ENCODE measurements around the gene OR2AP1. TPM values are rescaled to one million over a fixed set of nuclear protein-coding genes. Genes with fewer than 3 reads are reported as not detected.
"Not testable (repeated sequence)": the region's sequence is repeated elsewhere in the genome, so short reads cannot be mapped to it uniquely, and the experiment has no call there.

OR2AP1 gene
- total RNA-seq: under 1 TPM; 0.23 to 0.55 (median 0.33) TPM
- total RNA-seq (2013): not detected

DNA sequence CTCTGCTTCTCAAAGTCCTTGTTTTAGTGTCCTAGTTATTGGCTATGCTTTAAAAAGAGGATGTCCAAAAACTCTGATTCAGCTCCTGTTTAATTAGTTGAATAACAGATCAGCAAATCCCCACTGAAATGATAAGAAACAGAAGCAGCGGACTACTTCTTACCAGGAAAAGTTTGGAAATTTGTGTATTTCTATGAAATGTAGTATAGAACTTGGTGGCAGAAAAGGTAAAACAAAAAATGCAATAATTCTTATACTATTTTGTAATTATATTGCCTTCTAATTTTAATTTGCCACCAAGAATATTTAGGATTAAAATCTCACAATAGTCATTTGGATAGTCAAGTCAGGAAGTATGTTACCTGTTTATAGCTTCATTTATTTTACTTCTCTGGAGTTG is at the start of gene OR2AP1:
Gene OR2AP1, plus strand, starts transcription at position 301 of the 400 bp plus-strand sequence. CDS start 1,947 bp downstream, outside the sequence.
- Histone ChIP-seq H3K27me3 (ENCODE audit: control insufficient read depth, insufficient read depth, low read length) (no peaks in the 10 kb centered on the region), H3K36me3 (ENCODE audit: control insufficient read depth, insufficient read depth, low read length) (no peaks in the 10 kb centered on the region), H3K27ac (ENCODE audit: low read length) (no peak within 1 kb of the TSS), H3K4me1 (ENCODE audit: control insufficient read depth, insufficient read depth, low read length) (no peaks in the 10 kb centered on the region), H3K9me3 (ENCODE audit: control insufficient read depth, insufficient read depth, low read length) (peaks cover 10% of the 10 kb centered on the region), H3K4me3 (ENCODE audit: low read length) (no peak within 1 kb of the TSS)
- Mint-ChIP-seq H3K36me3 (peaks cover 14% of the 10 kb centered on the region), H3K9me3 (peaks cover 14 to 15% of the 10 kb centered on the region in 2 donors), H3K27ac (no peak within 1 kb of the TSS), H3K4me1 (no peaks in the 10 kb centered on the region), H3K4me3 (no peak within 1 kb of the TSS), H3K27me3 (ENCODE audit: low read depth in 2 of 2) (peaks cover 9 to 28% of the 10 kb centered on the region in 2 donors)
- intact Hi-C loops (cut with micrococcal nuclease): no loop called here
- DNase-seq (no peak), ATAC-seq (no peak)
- no CpG with 5 or more reads among the region's 1 CpG for WGBS (ENCODE audit: insufficient coverage)
- TF ChIP-seq, protein P1, sequence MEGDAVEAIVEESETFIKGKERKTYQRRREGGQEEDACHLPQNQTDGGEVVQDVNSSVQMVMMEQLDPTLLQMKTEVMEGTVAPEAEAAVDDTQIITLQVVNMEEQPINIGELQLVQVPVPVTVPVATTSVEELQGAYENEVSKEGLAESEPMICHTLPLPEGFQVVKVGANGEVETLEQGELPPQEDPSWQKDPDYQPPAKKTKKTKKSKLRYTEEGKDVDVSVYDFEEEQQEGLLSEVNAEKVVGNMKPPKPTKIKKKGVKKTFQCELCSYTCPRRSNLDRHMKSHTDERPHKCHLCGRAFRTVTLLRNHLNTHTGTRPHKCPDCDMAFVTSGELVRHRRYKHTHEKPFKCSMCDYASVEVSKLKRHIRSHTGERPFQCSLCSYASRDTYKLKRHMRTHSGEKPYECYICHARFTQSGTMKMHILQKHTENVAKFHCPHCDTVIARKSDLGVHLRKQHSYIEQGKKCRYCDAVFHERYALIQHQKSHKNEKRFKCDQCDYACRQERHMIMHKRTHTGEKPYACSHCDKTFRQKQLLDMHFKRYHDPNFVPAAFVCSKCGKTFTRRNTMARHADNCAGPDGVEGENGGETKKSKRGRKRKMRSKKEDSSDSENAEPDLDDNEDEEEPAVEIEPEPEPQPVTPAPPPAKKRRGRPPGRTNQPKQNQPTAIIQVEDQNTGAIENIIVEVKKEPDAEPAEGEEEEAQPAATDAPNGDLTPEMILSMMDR (IDR thresholded peaks at IDR 0.05): no peak

DNA sequence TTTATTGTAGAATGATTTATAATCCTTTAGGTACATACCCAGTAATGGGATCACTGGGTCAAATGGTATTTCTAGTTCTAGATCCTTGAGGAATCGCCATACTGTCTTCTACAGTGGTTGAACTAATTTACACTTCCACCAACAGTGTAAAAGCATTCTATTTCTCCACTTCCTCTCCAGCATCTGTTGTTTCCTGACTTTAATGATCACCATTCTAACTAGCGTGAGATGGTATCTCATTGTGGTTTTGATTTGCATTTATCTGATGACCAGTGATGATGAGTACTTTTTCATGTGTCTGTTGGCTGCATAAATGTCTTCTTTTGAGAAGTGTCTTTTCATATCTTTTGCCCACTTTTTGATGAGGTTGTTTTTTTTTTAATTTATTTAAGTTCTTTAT is 24.0 kb upstream of the OR2AP1 start:
- H3K9me3 Mint-ChIP-seq; DNase-seq; H3K36me3 Mint-ChIP-seq; H3K36me3 ChIP-seq (ENCODE audit: control insufficient read depth, insufficient read depth, low read length); H3K9me3 ChIP-seq (ENCODE audit: control insufficient read depth, insufficient read depth, low read length); H3K4me3 ChIP-seq (ENCODE audit: low read length); intact Hi-C loops (cut with micrococcal nuclease); H3K4me1 ChIP-seq (ENCODE audit: control insufficient read depth, insufficient read depth, low read length); H3K4me1 Mint-ChIP-seq; H3K27ac ChIP-seq (ENCODE audit: low read length); H3K27ac Mint-ChIP-seq; H3K4me3 Mint-ChIP-seq; H3K27me3 ChIP-seq (ENCODE audit: control insufficient read depth, insufficient read depth, low read length); ATAC-seq: not testable (repeated sequence)
- WGBS (ENCODE audit: insufficient coverage): 35% methylated on average over 2 of the region's 2 CpGs
- H3K27me3 Mint-ChIP-seq (ENCODE audit: low read depth in 2 of 2): peaks cover 18 to 44% of the 10 kb centered on the region in 2 donors

DNA sequence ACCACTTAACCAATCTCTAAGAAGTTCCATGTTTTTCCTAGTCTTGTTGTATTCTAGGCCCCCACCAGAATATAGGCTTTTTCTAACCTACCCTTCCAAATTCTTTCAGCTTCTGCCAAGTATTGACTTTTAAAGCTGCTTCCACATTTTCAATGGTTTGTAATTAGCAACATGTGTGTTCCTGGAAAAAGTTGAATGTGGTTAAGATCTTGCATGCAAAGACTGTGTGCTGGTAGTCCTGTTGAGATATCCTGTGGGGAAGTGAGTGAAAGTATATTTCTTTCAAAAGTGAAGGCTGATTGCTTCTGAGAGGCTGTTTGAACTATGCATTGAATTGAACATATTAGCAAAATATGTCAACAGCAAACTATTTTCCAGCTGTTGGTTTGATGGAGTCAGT is 23.5 kb upstream of the OR2AP1 start:
- intact Hi-C loops (cut with micrococcal nuclease): no loop called here
- Mint-ChIP-seq H3K4me3 (no peak overlapping the region), H3K36me3 (no peaks in the 10 kb centered on the region)

DNA sequence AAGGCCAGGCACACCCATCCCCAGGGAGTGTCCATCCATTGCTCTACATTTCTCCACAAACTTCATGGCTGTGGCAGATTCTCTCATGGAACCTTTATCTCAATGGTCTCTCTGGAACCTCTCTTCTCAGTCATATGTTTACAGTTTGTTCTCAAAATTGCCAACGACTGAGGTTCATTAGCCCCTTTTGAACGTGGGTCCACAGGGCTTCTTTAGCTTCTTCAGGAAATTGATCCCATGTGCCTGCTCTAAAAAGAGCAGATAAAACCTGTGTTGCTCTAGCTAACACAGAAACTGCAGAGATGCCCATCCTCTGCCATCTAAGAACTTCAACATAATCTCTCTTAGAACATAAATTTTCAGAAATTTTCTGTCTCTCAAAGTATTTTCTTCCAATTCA is 23.0 kb upstream of the OR2AP1 start, which contains the start of gene OR6C4:
Gene OR6C4, plus strand, starts transcription at position 301 of the 400 bp plus-strand sequence. CDS start 1,625 bp downstream, outside the sequence.
- Histone ChIP-seq H3K4me3 (ENCODE audit: low read length) (no peak within 1 kb of the TSS), H3K27ac (ENCODE audit: low read length) (no peak within 1 kb of the TSS), H3K9me3 (ENCODE audit: control insufficient read depth, insufficient read depth, low read length) (no peaks in the 10 kb centered on the region), H3K4me1 (ENCODE audit: control insufficient read depth, insufficient read depth, low read length) (no peaks in the 10 kb centered on the region), H3K27me3 (ENCODE audit: control insufficient read depth, insufficient read depth, low read length) (peaks cover 2% of the 10 kb centered on the region), H3K36me3 (ENCODE audit: control insufficient read depth, insufficient read depth, low read length) (no peaks in the 10 kb centered on the region)
- no peaks in the 10 kb centered on the region for H3K4me1 Mint-ChIP-seq
- no peak within 1 kb of the TSS for H3K4me3 Mint-ChIP-seq
- WGBS (ENCODE audit: insufficient coverage): 44% methylated on average over 2 of the region's 2 CpGs
- no peak for DNase-seq
- intact Hi-C loops (cut with micrococcal nuclease): no loop called here
- no peaks in the 10 kb centered on the region for H3K36me3 Mint-ChIP-seq
- TF ChIP-seq, protein P1 (IDR thresholded peaks at IDR 0.05): no peak
- ATAC-seq: no peak
- H3K9me3 Mint-ChIP-seq: no peaks in the 10 kb centered on the region
- no peak within 1 kb of the TSS for H3K27ac Mint-ChIP-seq
- H3K27me3 Mint-ChIP-seq (ENCODE audit: low read depth in 2 of 2): peaks cover 12 to 33% of the 10 kb centered on the region in 2 donors

More for the DNA sequence above, 23.5 kb upstream of the OR2AP1 start:
- ATAC-seq (no peak), DNase-seq (no peak)
- no peaks in the 10 kb centered on the region for H3K36me3 ChIP-seq (ENCODE audit: control insufficient read depth, insufficient read depth, low read length)
- H3K4me1 Mint-ChIP-seq: no peaks in the 10 kb centered on the region
- H3K27ac Mint-ChIP-seq: no peak overlapping the region
- H3K27ac ChIP-seq (ENCODE audit: low read length): no peak overlapping the region
- TF ChIP-seq, protein P1 (IDR thresholded peaks at IDR 0.05): no peak
- H3K4me3 ChIP-seq (ENCODE audit: low read length): no peak overlapping the region
- H3K4me1 ChIP-seq (ENCODE audit: control insufficient read depth, insufficient read depth, low read length): no peaks in the 10 kb centered on the region
- no peaks in the 10 kb centered on the region for H3K9me3 ChIP-seq (ENCODE audit: control insufficient read depth, insufficient read depth, low read length)
- H3K27me3 Mint-ChIP-seq (ENCODE audit: low read depth in 2 of 2): peaks cover 13 to 39% of the 10 kb centered on the region in 2 donors
- H3K9me3 Mint-ChIP-seq: no peaks in the 10 kb centered on the region
- H3K27me3 ChIP-seq (ENCODE audit: control insufficient read depth, insufficient read depth, low read length): peaks cover 2% of the 10 kb centered on the region

Measured in natural killer cell (primary cell).